HEK293 (cell line): ENCODE data around the gene VPS4A.

Experiments
- CTCF ChIA-PET: fragments of 350-600 bp; formaldehyde crosslinking; extraction: SDS; loops from one replicate; lab custom pipeline; 2021; ENCODE audit warnings: antibody characterized with exemption; lab: Yijun Ruan, JAX
- POLR2A ChIA-PET: fragments of 300-600 bp; formaldehyde crosslinking; extraction: SDS; loops from one replicate; lab custom pipeline; 2020; ENCODE audit warnings: antibody characterized with exemption, inconsistent platforms; lab: Yijun Ruan, JAX
- H3K27ac ChIP-seq: fragments of 200-500 bp; sonication (Bioruptor generic); 2 replicates; pipeline ENCODE4 v1.5.1; 2014; ENCODE audit warnings: low read depth, low read length, control low read depth, inconsistent platforms; ENCODE audit errors: extremely low read depth
- H3K36me3 ChIP-seq, 2 experiments: fragments of 200-500 bp in 1 of 2; sonication (Bioruptor generic) in 1 of 2; 1 replicate in 1 of 2; 2 replicates in 1 of 2; pipeline ENCODE4 v1.5.1; 2014 to 2017; ENCODE audit warnings: inconsistent platforms in 2 of 2, low read length in 2 of 2; ENCODE audit not compliant: control insufficient read depth in 2 of 2, insufficient read depth in 1 of 2
- H3K4me1 ChIP-seq: fragments of 200-500 bp; sonication (Bioruptor generic); 2 replicates; pipeline ENCODE4 v1.5.1; 2014; ENCODE audit warnings: mild to moderate bottlenecking, low read length, inconsistent platforms; ENCODE audit not compliant: control insufficient read depth, insufficient read depth
- H3K4me3 ChIP-seq: 2 replicates; pipeline ENCODE4 v1.5.1; 2011; ENCODE audit warnings: low read depth, mild to moderate bottlenecking, control low read depth, low read length, moderate library complexity
- H3K9me3 ChIP-seq: fragments of 200-500 bp; sonication (Bioruptor generic); 2 replicates; pipeline ENCODE4 v1.5.1; 2014; ENCODE audit warnings: low read depth, low read length, inconsistent platforms; ENCODE audit not compliant: control insufficient read depth, insufficient read depth
- ATF2 ChIP-seq: fragments of 450-650 bp; formaldehyde crosslinking; IDR thresholded peaks from 2 replicates; pipeline ENCODE4 v1.5.1; 2016; ENCODE audit warnings: missing biosample characterization, missing genetic modification characterization, low read depth
- CTCF ChIP-seq: fragments of 450-650 bp; formaldehyde crosslinking; IDR thresholded peaks from 2 replicates; pipeline ENCODE4 v1.5.1; 2016; ENCODE audit warnings: missing biosample characterization, missing genetic modification characterization
- GLIS2 ChIP-seq: fragments of 450-650 bp; formaldehyde crosslinking; IDR thresholded peaks from 2 replicates; pipeline ENCODE4 v1.5.1; 2016; ENCODE audit warnings: missing biosample characterization, missing genetic modification characterization
- KLF8 ChIP-seq: fragments of 450-650 bp; formaldehyde crosslinking; IDR thresholded peaks from 2 replicates; pipeline ENCODE4 v1.5.1; 2016; ENCODE audit warnings: missing biosample characterization, missing genetic modification characterization
- ZBTB11 ChIP-seq: fragments of 450-650 bp; formaldehyde crosslinking; conservative IDR thresholded peaks from 2 replicates; pipeline ENCODE4 v1.5.1; 2016; ENCODE audit warnings: low read depth, missing biosample characterization, missing genetic modification characterization
- ZBTB6 ChIP-seq: fragments of 450-650 bp; formaldehyde crosslinking; IDR thresholded peaks from 2 replicates; pipeline ENCODE4 v1.5.1; 2017; ENCODE audit warnings: missing biosample characterization, missing genetic modification characterization
- ZEB2 ChIP-seq: fragments of 450-650 bp; formaldehyde crosslinking; IDR thresholded peaks from 2 replicates; pipeline ENCODE4 v1.5.1; 2016; ENCODE audit warnings: missing biosample characterization, missing genetic modification characterization
- ZNF121 ChIP-seq: fragments of 450-650 bp; formaldehyde crosslinking; IDR thresholded peaks from 2 replicates; pipeline ENCODE4 v1.5.1; 2016; ENCODE audit warnings: missing biosample characterization, missing genetic modification characterization
- ZNF146 ChIP-seq: fragments of 450-650 bp; formaldehyde crosslinking; IDR thresholded peaks from 2 replicates; pipeline ENCODE4 v1.5.1; 2016; ENCODE audit warnings: missing biosample characterization, missing genetic modification characterization
- ZNF148 ChIP-seq: fragments of 450-650 bp; formaldehyde crosslinking; IDR thresholded peaks from 2 replicates; pipeline ENCODE4 v1.5.0; 2017; ENCODE audit warnings: missing biosample characterization, missing genetic modification characterization, borderline replicate concordance
- ZNF155 ChIP-seq: fragments of 450-650 bp; formaldehyde crosslinking; IDR thresholded peaks from 2 replicates; pipeline ENCODE4 v1.5.1; 2016; ENCODE audit warnings: missing biosample characterization, missing genetic modification characterization
- ZNF404 ChIP-seq: fragments of 450-650 bp; formaldehyde crosslinking; IDR thresholded peaks from 2 replicates; pipeline ENCODE4 v1.5.1; 2017; ENCODE audit warnings: missing biosample characterization, missing genetic modification characterization
- ZNF473 ChIP-seq: fragments of 450-650 bp; formaldehyde crosslinking; IDR thresholded peaks from 2 replicates; pipeline ENCODE4 v1.5.1; 2017; ENCODE audit warnings: missing biosample characterization, missing genetic modification characterization
- ZNF514 ChIP-seq: fragments of 450-650 bp; formaldehyde crosslinking; IDR thresholded peaks from 2 replicates; pipeline ENCODE4 v1.5.1; 2016; ENCODE audit warnings: missing biosample characterization, missing genetic modification characterization
- ZNF555 ChIP-seq: fragments of 450-650 bp; formaldehyde crosslinking; conservative IDR thresholded peaks from 2 replicates; pipeline ENCODE4 v1.5.1; 2017; ENCODE audit warnings: missing biosample characterization, mild to moderate bottlenecking, missing genetic modification characterization, inconsistent platforms
- ZNF596 ChIP-seq: fragments of 450-650 bp; IDR thresholded peaks from 2 replicates; pipeline ENCODE4 v1.5.0; 2018; ENCODE audit warnings: missing biosample characterization, mild to moderate bottlenecking, missing genetic modification characterization, moderate library complexity
- ZSCAN23 ChIP-seq: fragments of 450-650 bp; formaldehyde crosslinking; IDR thresholded peaks from 2 replicates; pipeline ENCODE4 v1.5.1; 2016; ENCODE audit warnings: missing biosample characterization, missing genetic modification characterization
- ZSCAN30 ChIP-seq: fragments of 450-650 bp; IDR thresholded peaks from 2 replicates; pipeline ENCODE4 v1.5.1; 2018; ENCODE audit warnings: missing biosample characterization, mild to moderate bottlenecking, missing genetic modification characterization, moderate library complexity
- ZSCAN5A ChIP-seq: fragments of 450-650 bp; formaldehyde crosslinking; IDR thresholded peaks from 2 replicates; pipeline ENCODE4 v1.5.1; 2016; ENCODE audit warnings: missing biosample characterization, missing genetic modification characterization

Gene VPS4A

GRCh38 chr16:69314534-69314933, 3.4 kb downstream of the VPS4A start (continued):
- TF ChIP-seq ZNF148 (no peak), GLIS2 (no peak), CTCF (tag by site-specific recombination) (no peak), ZNF596 (no peak), ZBTB11 (tag by site-specific recombination) (no peak), ZNF121 (tag by site-specific recombination) (no peak)

- H3K27ac ChIP-seq = no peak overlapping the region
- CTCF ChIA-PET = interaction anchor here (1.5 kb wide), 1 partner anchor 165 kb away, joined by 4 read pairs; no protein-coding TSS in a partner anchor
- peaks cover 14 to 72% of the 10 kb centered on the region in 2 experiments; a peak in 2 of 3 replicates for H3K36me3 ChIP-seq
- H3K9me3 ChIP-seq = no peaks in the 10 kb centered on the region
- H3K4me1 ChIP-seq = no peaks in the 10 kb centered on the region
- POLR2A ChIA-PET = interaction anchor here (0.8 to 1.0 kb wide), 2 partner anchors 9 to 354 kb away, joined by 3 to 6 read pairs; no protein-coding TSS in a partner anchor
- TF ChIP-seq ZNF146 (no peak), ATF2 (tag by site-specific recombination) (no peak), ZNF555 (tag by site-specific recombination) (no peak), ZSCAN23 (tag by site-specific recombination) (no peak), ZSCAN5A (tag by site-specific recombination) (no peak), ZNF473 (tag by site-specific recombination) (no peak), KLF8 (no peak), ZSCAN30 (tag by site-specific recombination) (no peak), ZBTB6 (no peak), ZNF404 (tag by site-specific recombination) (no peak), ZEB2 (tag by site-specific recombination) (no peak), ZNF155 (tag by site-specific recombination) (no peak), ZNF514 (no peak)
- H3K4me3 ChIP-seq = no peak overlapping the region
Measured at GRCh38 chr16:69315486-69316311, 4.5 kb downstream of the VPS4A start.
